GM19452 (cell line): ENCODE measurements around the gene PALLD.

Experiments
- ATAC-seq: cut with Tn5 transposase; IDR thresholded peaks from one replicate; pipeline ENCODE4 v1.9.1; 2021; ENCODE audit not compliant: unreplicated experiment

Gene PALLD

DNA sequence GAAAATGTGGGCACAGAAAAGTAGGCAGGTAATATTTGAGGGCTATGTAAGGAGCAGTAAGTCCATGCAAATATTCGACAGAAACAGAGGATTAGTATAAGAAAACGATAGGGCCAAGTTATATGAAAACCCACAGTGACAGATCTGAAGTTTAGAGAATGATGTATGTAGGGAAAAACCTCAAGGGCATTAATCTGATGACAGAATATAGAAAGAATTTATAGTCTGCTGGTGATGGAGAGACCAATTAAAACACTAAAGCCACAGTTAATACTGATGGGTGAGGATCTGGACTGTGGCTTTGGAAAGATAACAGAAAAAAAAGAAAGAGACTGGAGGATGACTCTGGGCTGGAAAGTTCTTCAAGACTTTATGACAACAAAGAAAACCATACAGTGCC, 169.7 kb downstream of the PALLD start:
- no peak for ATAC-seq

DNA sequence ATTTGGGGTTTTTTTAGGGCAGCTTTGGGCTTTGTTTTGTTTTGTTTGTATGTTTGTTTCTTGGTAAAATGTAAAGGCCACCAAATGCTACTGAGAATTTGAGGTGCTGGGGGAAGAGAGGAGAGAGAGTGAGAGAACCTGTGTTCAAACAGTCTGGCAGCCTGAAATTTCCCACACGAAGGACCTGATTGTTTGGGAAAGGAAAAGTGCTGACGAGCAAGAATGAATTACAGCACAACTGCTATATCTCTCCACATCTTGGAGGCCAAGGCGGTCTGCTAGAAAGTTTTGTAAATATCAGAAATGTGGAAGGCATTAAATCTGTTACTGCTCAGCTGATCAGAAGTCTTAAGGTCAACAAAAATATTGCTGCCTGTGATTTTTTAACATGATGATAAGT, 170.5 kb downstream of the PALLD start:
- ATAC-seq = no peak

DNA sequence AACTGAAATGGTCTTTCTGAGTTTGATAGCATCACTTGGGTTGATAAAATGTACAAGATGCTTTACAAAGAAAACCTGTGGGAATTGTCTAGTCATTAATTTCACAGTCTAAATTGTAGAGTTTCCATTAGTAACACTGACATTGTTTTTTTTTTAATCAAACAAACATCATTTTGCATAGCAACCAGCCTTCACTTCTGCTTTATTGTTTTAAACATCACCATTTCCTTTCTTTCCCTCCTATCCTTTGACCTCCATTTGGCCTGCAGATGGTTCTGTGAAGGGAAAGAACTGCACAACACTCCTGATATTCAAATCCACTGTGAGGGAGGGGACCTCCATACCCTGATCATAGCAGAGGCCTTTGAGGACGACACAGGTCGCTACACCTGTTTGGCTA, 171.1 kb downstream of the PALLD start:
- no peak for ATAC-seq

DNA sequence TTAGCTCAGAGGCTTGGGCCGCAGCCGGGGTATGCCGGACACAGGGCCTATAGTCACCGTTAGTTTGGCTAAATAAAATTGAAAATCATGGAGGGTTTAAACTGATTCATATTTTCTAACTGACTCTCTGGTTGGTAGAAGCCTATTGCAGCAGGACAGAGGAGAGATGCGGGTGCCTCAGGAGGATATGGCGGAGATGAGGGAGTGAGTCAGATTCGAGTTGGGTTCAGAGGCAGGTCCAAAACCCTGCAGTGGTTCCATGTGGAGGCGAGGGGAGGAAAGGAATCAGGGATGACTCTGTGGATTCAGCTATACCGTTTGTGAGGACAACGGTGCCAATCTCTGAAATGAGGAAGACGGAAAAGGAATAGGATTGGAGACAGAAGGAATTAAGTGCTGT, 176.6 kb downstream of the PALLD start:
- ATAC-seq = no peak

DNA sequence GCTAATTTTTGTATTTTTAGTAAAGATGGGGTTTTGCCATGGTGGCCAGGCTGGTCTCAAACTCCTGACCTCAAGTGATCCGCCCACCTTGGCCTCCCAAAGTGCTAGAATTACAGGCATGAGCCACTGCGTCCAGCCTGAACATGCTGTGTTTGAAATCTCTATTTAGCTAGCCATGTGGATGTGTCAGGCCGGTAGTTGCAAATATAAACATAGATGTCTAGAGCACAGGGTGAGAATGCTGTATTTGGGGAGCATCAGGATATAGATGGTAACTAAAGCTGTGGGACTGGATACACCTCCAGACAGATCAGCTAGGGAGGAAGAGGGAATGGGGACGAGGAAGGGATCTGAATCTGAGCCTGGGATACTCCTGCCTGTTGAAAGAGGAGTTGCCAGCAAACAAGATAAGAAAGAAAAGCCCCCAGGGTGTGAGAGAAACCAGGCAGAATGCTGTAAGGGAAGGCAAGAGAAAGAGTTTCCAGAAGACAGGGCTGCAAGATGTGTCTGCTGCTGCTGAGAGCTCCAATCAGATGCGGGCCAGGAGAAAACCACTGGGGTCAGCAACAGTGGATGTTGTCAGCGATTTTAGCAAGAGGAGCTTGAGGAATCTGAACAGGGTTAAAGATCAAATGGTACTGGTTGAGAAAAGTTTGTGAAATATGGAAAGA, 177.4 kb downstream of the PALLD start:
- no peak for ATAC-seq

DNA sequence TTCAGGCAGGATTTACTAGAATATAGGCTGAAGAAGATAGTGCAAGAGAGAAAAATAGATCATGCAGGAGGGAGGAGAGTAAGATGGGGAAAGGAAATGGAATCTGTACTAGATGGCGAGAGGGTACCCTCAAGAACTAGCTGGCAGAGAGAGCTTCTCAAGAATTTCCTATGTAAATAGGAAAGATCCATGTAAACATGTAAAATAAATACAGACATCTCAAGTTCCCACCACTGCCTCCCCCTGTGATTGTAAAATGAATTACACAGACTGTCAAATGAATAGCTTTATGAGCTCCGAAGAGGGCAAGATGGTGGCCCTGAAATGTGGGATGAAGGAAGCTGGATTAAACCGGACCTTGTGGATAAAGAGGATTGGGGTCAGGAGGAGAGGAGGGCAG, 178.0 kb downstream of the PALLD start:
- ATAC-seq = no peak

DNA sequence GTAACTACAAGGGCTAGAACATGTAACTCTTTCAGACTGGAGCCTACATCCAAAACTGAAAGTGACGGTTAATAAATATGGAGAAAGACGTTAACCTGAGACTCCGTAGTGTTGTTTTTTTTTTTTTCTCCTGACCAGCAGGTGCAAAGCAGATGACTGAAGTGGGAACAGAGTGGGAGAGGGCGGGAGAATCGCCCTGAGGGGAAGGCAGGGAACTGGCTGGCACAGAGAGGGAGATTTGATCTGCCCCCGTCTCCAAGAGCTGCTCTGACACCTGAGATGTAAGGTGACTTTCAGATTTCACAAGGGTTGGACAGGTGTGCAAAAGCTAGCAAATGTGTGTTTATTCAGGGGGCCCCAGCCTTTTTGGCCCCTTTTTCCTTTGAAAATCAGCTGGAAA, 180.2 kb downstream of the PALLD start:
- no peak for ATAC-seq

DNA sequence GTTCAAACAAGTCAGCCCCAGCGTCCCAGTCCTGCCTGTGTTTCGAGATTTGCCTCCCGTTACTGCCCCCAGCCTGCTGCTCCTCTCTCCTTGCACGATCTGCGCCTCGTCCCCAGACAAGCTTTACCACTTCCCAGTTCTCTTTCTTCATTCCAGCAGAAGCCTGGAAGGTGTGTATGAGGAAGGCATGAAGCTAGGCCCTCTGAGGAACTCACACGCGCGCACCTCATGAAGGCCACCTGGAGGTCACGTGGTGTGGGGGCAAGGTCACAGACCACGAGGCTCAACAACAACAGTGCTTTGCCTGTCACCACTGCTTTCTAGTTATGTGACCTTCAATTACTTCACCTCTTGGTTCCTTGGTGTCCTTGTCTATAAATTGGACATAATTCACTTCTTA, 181.0 kb downstream of the PALLD start:
- ATAC-seq = no peak

DNA sequence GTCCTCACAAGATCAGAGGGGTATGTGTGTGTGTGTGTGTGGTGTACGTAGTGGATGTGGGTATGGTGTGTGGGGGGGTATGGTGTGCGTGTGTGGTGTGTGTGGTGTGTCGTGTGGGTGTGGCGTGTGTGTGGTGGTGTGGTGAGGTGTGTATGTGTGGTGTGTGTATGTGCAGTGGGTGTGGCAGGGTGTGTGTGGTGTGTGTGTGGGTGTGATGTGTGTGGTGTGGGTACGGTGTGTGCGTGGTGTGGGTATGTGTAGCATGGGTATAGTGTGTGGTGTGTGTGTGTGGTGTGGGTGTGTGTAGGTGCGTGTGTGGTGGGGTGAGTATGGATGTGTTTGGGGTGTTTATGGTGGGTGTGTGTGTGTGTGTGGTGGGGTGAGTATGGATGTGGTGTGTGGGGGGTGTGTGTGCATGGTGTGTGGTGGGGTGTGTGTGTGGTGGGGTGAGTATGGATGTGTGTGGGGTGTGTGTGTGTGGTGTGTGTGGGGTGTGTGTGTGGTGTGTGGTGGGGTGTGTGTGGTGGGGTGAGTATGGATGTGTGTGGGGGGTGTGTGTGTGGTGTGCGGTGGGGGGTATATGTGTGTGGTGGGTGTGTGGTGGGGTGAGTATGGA, 182.0 kb downstream of the PALLD start:
- ATAC-seq = no peak

DNA sequence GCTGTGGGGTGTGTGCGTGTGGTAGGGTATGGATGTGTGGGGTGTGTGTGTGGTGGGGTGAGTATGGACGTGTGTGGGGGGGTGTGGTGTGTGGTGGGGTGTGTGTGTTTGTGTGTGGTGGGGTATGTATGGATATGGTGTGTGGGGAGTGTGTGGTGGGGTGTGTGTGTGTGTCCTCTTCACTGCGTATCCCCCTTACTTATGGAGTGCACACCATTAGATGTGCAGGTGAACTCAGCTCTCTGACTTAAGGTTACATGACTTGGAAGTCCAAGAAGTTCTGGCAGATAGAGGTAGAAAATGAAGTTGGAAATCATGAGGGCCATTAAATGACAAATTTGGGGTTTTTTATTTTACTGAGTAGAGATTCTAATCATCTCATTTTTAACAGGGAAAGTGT, 182.5 kb downstream of the PALLD start:
- ATAC-seq = no peak

DNA sequence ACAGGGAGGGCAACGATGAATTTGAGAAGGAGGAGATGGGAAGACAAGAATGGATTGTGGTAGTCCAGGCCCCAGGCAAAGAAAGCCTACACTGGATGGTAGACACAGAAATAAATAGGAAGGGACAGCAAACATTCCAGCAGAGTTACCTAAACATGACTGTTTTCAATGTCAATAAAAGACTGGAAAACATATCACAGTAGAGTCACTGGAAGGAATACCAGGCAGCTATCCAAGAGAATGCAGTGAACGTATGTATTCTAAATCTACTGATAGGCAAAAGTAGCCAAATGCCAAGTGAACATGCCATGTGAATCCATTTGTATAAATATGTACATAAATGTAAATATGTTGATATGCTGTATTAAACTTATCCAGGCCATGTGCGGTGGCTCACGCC, 183.0 kb downstream of the PALLD start:
- no peak for ATAC-seq

DNA sequence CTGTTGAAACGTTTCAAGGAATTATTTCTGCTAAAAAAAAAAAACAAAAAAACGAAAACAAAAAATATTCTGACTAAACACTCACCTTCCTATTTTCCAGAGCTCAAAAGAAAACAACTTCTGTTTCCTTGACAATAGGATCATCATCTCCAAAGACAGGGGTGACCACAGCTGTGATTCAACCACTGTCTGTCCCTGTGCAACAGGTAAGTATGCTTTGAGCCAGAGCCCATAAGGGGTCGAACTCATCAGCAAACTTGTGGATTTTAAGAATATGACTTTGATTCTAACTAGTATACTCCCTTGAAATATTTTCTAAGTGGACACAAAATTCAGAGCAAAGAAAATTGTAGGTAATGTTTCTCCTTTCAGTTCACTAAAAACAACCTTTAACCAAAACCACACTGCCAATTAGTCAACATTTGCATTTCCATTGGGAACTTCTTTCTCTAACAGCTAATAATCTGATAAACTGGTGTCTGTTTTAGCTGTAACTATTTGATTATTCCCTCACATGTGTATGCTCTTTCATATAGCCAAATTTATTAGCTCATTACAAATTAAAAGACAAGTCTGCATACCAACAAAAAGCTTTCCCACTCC, 186.1 kb downstream of the PALLD start:
- no peak for ATAC-seq

DNA sequence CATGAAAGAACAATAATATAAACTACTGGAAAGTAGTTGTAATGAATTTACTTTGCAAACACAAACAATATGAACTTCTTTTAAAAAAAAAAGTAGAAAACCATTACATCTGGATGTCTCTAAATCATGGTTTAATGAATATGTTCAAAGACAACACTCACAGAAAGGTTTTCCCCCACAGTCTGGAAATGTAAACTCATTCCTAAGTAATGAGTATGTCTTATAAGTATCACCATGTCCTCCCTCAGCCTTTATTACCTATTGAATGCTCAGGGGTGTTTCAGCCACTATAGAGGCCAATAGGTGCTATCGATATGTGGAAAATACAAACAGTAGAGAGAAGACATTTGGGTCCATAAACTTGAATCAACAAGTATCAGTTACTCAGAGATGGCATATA, 186.7 kb downstream of the PALLD start:
- ATAC-seq = no peak

DNA sequence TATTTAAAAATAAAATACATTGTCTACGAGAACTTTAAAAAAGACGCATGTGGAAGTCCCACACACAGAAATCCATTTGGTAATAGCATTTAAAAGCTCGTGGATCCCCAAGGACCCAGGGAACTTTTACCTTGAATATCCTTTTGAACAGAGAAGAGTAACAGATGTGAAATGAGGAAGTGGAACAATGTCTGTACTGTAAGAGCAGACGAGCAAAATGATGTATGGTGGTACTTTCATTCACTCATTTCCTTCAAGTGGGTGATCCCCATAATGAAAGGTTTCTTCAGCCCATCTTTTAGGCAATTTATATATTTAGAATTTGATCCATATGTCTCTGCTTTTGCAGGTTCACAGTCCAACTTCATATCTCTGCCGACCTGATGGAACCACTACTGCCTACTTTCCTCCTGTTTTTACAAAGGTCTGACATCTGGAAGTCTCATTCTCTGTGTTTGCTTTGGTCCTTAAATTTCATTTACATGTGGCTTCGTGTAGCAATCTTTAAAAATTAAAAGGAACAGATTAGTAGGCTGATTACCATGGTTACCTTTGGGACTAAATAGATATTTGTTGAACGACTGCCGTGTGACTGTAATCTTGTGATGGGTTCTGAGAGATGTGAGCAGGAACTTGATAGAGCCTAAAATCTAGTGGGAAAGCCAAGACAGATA, 188.4 kb downstream of the PALLD start:
- ATAC-seq = peak; percentile 83

DNA sequence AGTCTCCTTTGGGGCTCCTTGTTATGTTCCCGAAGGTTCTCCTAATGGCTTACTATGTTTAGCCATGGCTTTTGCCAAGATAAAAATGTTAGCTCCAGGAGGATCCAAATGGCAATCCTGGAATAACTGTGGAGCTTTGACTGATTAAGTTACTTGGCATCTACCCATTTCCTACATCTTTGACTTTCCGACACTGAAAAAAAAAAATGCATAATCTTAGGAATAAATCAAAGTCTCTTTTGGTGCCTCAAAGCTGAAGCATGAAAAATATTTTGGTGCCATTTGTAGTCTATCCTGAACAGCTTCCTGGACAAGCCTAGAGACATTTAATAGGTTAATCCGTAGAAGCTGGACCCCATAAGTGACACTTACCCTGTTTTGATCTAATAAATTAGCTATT, 191.7 kb downstream of the PALLD start:
- no peak for ATAC-seq

DNA sequence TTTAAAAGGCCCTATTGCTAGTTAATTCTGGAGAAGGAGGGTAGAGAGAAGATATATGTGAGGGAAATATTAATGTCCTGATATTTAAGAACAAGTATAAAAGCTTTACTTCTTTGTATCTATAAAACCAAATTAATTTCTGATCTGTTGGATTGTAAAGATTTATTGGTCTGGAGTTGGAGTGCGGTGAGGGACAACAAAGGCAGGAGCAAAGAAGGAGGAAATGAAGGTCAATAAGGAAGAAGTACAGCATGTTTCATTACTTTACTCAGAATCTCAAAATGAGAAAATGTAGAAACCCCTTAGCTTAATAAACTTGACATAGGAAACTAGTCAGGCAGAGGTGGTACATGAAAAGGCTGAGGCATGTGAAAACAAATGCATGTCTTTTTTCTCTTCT, 192.9 kb downstream of the PALLD start:
- no peak for ATAC-seq

DNA sequence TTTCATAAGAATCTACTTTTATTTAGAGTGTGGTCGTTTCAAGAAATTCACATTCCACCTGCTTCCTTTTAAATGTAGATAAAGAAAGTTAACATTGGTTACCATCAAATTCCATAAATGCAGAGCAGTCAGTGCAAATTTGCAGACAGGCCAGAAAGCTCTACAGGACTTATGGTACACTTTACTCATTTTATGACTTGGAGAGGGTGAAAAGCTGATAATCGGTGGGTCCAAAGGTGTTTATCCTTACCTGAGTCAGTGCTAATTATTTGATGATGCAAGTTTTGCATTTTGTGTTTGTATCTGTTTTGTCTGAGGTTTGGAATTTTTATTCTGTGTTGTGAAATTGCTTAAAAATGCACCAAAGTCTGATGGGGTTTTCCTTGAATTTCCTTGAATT, 193.3 kb downstream of the PALLD start:
- ATAC-seq = no peak

DNA sequence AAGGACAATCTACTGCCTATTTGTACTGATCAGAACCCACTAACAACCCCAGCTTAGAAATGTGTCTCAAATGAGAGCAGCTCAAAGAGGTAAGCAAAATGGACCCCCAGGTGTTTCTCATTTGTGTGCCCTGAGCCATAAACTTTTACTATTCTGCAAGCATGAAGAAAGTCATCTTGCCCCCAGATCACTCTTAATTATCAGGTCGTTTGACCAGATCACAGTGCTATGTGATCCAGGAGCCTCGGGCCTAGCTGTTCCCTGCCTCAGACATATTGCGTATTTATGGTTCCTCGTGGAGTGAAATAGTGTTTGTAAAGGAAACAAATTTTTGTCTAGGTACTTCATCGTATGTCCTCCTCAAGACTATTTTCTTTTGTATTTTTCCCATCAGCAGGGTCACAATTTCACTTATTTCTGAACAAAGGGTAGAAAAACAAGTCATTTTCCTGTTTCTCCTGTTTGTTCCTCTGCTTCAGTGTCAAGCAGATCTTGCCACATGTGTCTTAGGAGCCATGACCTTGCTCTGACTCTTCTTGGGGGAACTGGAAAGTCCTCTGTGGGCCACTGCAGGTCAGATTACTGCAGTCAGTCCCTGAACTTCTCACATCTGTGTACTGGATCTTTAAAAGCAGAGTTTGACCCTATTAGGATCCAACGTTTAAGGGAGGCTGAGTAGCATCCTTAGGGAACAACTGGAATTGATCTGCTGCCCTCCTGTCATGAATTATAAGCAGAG, 194.9 kb downstream of the PALLD start:
- ATAC-seq = no peak

DNA sequence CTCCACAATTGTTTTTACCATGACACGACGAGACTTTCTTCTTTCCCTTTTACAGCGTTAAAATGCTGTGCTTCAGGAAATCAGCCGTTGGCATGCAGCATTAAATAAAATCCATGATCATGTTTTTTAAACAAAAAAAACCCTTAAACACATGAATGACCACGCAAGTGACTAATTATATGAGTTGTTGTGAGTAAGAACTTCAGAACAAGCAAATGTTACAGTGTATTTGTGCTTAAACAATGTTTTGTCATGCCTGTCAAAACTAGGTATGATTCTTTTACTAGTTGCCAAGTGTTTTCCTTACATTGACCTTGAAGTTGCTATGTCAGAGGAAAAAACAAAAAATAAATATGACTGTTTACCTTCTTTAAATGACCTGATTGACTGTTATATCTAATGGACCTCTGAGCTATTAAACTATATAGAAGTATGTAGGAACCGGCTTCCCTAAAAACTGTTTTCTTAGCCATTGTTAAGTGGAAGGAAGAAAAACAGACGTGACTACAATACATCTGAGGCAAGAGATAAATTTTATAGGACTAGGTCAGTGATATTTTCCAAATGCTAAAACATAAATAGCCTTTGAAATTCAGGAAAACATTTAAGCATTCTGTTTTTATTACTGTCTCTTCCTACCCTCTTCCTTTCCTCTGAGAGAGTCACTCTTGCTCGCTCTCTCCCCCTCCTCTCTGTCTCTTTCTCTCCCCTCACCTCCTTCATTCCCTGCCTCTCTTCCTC, 197.1 kb downstream of the PALLD start:
- no peak for ATAC-seq

DNA sequence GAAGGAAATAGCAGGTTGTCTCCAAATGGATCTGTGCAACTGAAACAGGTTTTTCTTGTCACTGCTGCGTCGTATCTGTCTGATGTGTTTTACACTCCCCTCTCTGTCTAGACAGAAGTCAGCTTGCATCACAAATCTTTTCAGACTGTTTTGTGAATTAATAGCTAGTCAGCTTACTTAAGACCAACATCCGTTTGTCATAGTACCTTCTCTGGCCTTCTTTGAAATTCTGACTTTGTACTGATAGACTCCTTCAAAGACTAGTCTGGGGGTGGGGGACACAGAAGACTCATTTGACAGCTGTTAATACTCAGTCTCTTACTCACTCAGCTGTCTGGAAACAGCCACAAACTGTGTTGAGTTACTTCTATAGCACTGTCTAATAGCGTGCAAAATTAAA, 197.8 kb downstream of the PALLD start:
- no peak for ATAC-seq

DNA sequence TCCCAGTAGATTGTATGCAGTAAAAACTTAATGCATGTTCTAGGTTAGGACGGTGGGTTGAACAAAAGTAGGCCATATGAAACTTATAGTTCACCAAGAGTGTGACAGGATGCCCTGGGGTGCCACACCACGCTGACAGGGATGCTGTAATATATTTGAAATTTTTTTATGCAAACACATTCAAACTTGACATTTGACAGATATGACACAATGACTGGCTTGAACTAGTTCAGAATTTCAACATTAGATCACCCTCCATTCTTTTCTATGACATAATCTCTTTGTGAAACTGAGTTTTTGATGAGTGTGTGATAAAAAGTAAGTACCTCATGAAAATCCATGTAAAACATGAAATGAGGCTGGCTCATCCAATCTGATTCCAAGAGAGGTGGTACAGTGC, 198.4 kb downstream of the PALLD start:
- ATAC-seq = no peak
